WTC11 (cell line): ENCODE measurements around the gene IL26. TPM values are rescaled to one million over a fixed set of nuclear protein-coding genes. Genes with fewer than 3 reads are reported as not detected.

ENCODE experiments used
- ATAC-seq: fragments of 200-7000 bp; cut with Tn5 transposase; 2 replicates; pipeline ENCODE4 v1.10.0; 2021; ENCODE audit warnings: mild to moderate bottlenecking, moderate library complexity
- CTCF ChIA-PET: fragments of 300-600 bp; sonication (Branson Sonifier 250); formaldehyde crosslinking; loops from one replicate; lab custom pipeline; 2021; ENCODE audit warnings: antibody characterized with exemption; lab: Charles Lee
- POLR2A ChIA-PET: fragments of 350-600 bp; sonication (Branson Sonifier 250); formaldehyde crosslinking; loops from one replicate; lab custom pipeline; 2021; ENCODE audit warnings: antibody characterized with exemption; lab: Charles Lee
- DNase-seq: peaks from one replicate; pipeline ENCODE4 v3.0.0; 2021; ENCODE audit warnings: low spot score
- H3K27ac Mint-ChIP-seq: 2 replicates; pipeline ENCODE4 v1.8.0; 2021; ENCODE audit warnings: mixed read lengths
- H3K27me3 Mint-ChIP-seq: 2 replicates; pipeline ENCODE4 v1.8.0; 2021; ENCODE audit warnings: low read depth, mild to moderate bottlenecking, moderate library complexity, mixed read lengths
- H3K36me3 Mint-ChIP-seq: 2 replicates; pipeline ENCODE4 v1.8.0; 2021; ENCODE audit warnings: mixed read lengths
- H3K4me1 Mint-ChIP-seq: 2 replicates; pipeline ENCODE4 v1.8.0; 2022; ENCODE audit warnings: mixed read lengths
- H3K4me3 Mint-ChIP-seq: 2 replicates; pipeline ENCODE4 v1.8.0; 2021; ENCODE audit warnings: mild to moderate bottlenecking, moderate library complexity, mixed read lengths
- H3K9me3 Mint-ChIP-seq: 2 replicates; pipeline ENCODE4 v1.8.0; 2021; ENCODE audit warnings: mixed read lengths
- AR ChIP-seq: fragments of 250-450 bp; sonication (Bioruptor Pico); IDR thresholded peaks from 2 replicates; pipeline ENCODE4 v1.9.0; 2021; ENCODE audit warnings: mild to moderate bottlenecking
- ATF3 ChIP-seq: sonication (generic); formaldehyde crosslinking; conservative IDR thresholded peaks from 2 replicates; pipeline ENCODE4 v1.8.1; 2022; ENCODE audit warnings: mild to moderate bottlenecking, missing genetic modification reagents
- CBFB ChIP-seq: sonication (generic); formaldehyde crosslinking; IDR thresholded peaks from 2 replicates; pipeline ENCODE4 v1.8.1; 2022; ENCODE audit warnings: mild to moderate bottlenecking, low read depth, missing genetic modification reagents
- CTCF ChIP-seq: fragments of 200-600 bp; IDR thresholded peaks from 2 replicates; pipeline ENCODE4 v1.8.0; 2022; ENCODE audit warnings: antibody characterized with exemption
- E2F1 ChIP-seq: sonication (generic); formaldehyde crosslinking; IDR thresholded peaks from 2 replicates; pipeline ENCODE4 v1.8.0; 2022; ENCODE audit warnings: mild to moderate bottlenecking, missing genetic modification reagents
- E2F5 ChIP-seq: sonication (generic); formaldehyde crosslinking; IDR thresholded peaks from 2 replicates; pipeline ENCODE4 v1.8.1; 2022; ENCODE audit warnings: mild to moderate bottlenecking, moderate library complexity, missing genetic modification reagents
- FOXP1 ChIP-seq: sonication (generic); formaldehyde crosslinking; IDR thresholded peaks from 2 replicates; pipeline ENCODE4 v1.8.0; 2022; ENCODE audit warnings: missing genetic modification reagents, mild to moderate bottlenecking, moderate library complexity, borderline replicate concordance
- GTF2I ChIP-seq: fragments of 250-450 bp; sonication (Bioruptor Pico); conservative IDR thresholded peaks from 2 replicates; pipeline ENCODE4 v1.4.0; 2021; ENCODE audit warnings: mild to moderate bottlenecking
- MAX ChIP-seq: sonication (generic); formaldehyde crosslinking; IDR thresholded peaks from 2 replicates; pipeline ENCODE4 v1.8.0; 2022; ENCODE audit warnings: mild to moderate bottlenecking, missing genetic modification reagents
- MLX ChIP-seq: sonication (generic); formaldehyde crosslinking; IDR thresholded peaks from 2 replicates; pipeline ENCODE4 v1.8.1; 2023; ENCODE audit warnings: mild to moderate bottlenecking, missing genetic modification reagents, moderate library complexity
- NR3C1 ChIP-seq: sonication (generic); formaldehyde crosslinking; conservative IDR thresholded peaks from 2 replicates; pipeline ENCODE4 v1.8.1; 2023; ENCODE audit warnings: low read depth, mild to moderate bottlenecking, missing genetic modification reagents
- RELA ChIP-seq: sonication (generic); formaldehyde crosslinking; IDR thresholded peaks from 2 replicates; pipeline ENCODE4 v1.8.1; 2022; ENCODE audit warnings: missing genetic modification reagents, mild to moderate bottlenecking, borderline replicate concordance
- SOX15 ChIP-seq: fragments of 250-450 bp; sonication (Bioruptor Pico); IDR thresholded peaks from 2 replicates; pipeline ENCODE4 v1.9.0; 2021; ENCODE audit warnings: mild to moderate bottlenecking
- STAT6 ChIP-seq: sonication (generic); formaldehyde crosslinking; conservative IDR thresholded peaks from 2 replicates; pipeline ENCODE4 v1.8.1; 2023; ENCODE audit warnings: mild to moderate bottlenecking, low read depth, missing genetic modification reagents, moderate library complexity
- ZNF121 ChIP-seq: sonication (generic); formaldehyde crosslinking; IDR thresholded peaks from 2 replicates; pipeline ENCODE4 v1.8.0; 2023; ENCODE audit warnings: missing genetic modification reagents
- ZNF281 ChIP-seq: sonication (generic); formaldehyde crosslinking; IDR thresholded peaks from 2 replicates; pipeline ENCODE4 v1.8.0; 2023; ENCODE audit warnings: mild to moderate bottlenecking, missing genetic modification reagents
- total RNA-seq: library from RNA; stranded (reverse); gene quantifications from 3 replicates; pipeline ENCODE4 v1.2.3, GENCODE V29; 2021

Gene IL26
- total RNA-seq, 1 experiment from 2014 or later = not detected

GRCh38 chr12:68237619-68238018 lies 12.0 kb upstream of the IL26 start:
- no peak overlapping the region for H3K27ac Mint-ChIP-seq
- no peak for DNase-seq
- no peaks in the 10 kb centered on the region for H3K4me1 Mint-ChIP-seq
- H3K4me3 Mint-ChIP-seq = no peak overlapping the region
- no peak for TF ChIP-seq MLX (CRISPR knock-in tag)
- no peak for TF ChIP-seq AR (CRISPR knock-in tag)
- no peak for TF ChIP-seq GTF2I (CRISPR knock-in tag)
- no peak for TF ChIP-seq E2F5 (CRISPR knock-in tag)
- TF ChIP-seq, all 79 proteins: peak for 0
- no peak for ATAC-seq
- H3K27me3 Mint-ChIP-seq = no peaks in the 10 kb centered on the region; the same call in 1 of the 2 replicates
- CTCF ChIA-PET = interaction anchor here (2.1 kb wide), 1 partner anchor 80 kb away, joined by 6 read pairs; no protein-coding TSS in a partner anchor
- POLR2A ChIA-PET = no interaction called here
- no peaks in the 10 kb centered on the region for H3K36me3 Mint-ChIP-seq
- peaks cover 3% of the 10 kb centered on the region; the same call in 1 of the 2 replicates for H3K9me3 Mint-ChIP-seq

GRCh38 chr12:68237078-68237477 lies 11.5 kb upstream of the IL26 start:
- Mint-ChIP-seq H3K36me3 (no peaks in the 10 kb centered on the region), H3K27ac (no peak overlapping the region), H3K4me3 (no peak overlapping the region), H3K27me3 (no peaks in the 10 kb centered on the region; the same call in 1 of the 2 replicates), H3K9me3 (peaks cover 3% of the 10 kb centered on the region; the same call in 1 of the 2 replicates), H3K4me1 (no peaks in the 10 kb centered on the region)
- no peak for TF ChIP-seq MAX (CRISPR knock-in tag)
- TF ChIP-seq NR3C1 = no peak
- TF ChIP-seq E2F1 (CRISPR knock-in tag) = no peak
- ChIA-PET POLR2A (no interaction called here), CTCF (interaction anchor here (2.1 kb wide), 1 partner anchor 80 kb away, joined by 6 read pairs; no protein-coding TSS in a partner anchor)
- ATAC-seq (no peak), DNase-seq (no peak)

GRCh38 chr12:68236421-68237059 lies 10.9 kb upstream of the IL26 start:
- H3K27ac Mint-ChIP-seq = no peak overlapping the region
- ChIA-PET POLR2A (no interaction called here), CTCF (interaction anchor here (1.4 to 2.1 kb wide), 2 partner anchors 14 to 81 kb away, joined by 6 read pairs; no protein-coding TSS in a partner anchor)
- no peaks in the 10 kb centered on the region for H3K4me1 Mint-ChIP-seq
- peaks cover 3% of the 10 kb centered on the region; the same call in 1 of the 2 replicates for H3K9me3 Mint-ChIP-seq
- H3K36me3 Mint-ChIP-seq = no peaks in the 10 kb centered on the region
- H3K27me3 Mint-ChIP-seq = no peaks in the 10 kb centered on the region; the same call in 1 of the 2 replicates
- no peak for DNase-seq
- no peak overlapping the region for H3K4me3 Mint-ChIP-seq
- no peak for ATAC-seq
- TF ChIP-seq ZNF281 (no peak), STAT6 (CRISPR knock-in tag) (no peak), ZNF121 (CRISPR knock-in tag) (no peak), SOX15 (CRISPR knock-in tag) (no peak), CTCF (no peak), CBFB (CRISPR knock-in tag) (no peak), RELA (CRISPR knock-in tag) (no peak), ATF3 (CRISPR knock-in tag) (no peak), FOXP1 (CRISPR knock-in tag) (no peak)
